Suprapubic skin (tissue), 4 donors: ENCODE results near the gene DMRT1. TPM values are rescaled to one million over a fixed set of nuclear protein-coding genes. Genes with fewer than 3 reads are reported as not detected.
A peak's percentile ranks its signal among the peaks of the same experiment; 100 is the strongest.
"Not testable (repeated sequence)": the region's sequence is repeated elsewhere in the genome, so short reads cannot be mapped to it uniquely, and the experiment has no call there.

Experiments used
- DNase-seq, 2 donors: peaks; one replicate each; pipeline ENCODE4 v3.0.0-alpha.2; 2019; ENCODE audit warnings: low spot score in 2 of 2
- H3K27ac ChIP-seq: fragments of 200-600 bp; sonication (generic); one replicate; pipeline ENCODE4 v1.5.1; 2019
- H3K27me3 ChIP-seq: fragments of 200-600 bp; sonication (generic); one replicate; pipeline ENCODE4 v1.5.1; 2019
- H3K36me3 ChIP-seq: fragments of 200-600 bp; sonication (generic); one replicate; pipeline ENCODE4 v1.5.1; 2019
- H3K4me1 ChIP-seq: fragments of 200-600 bp; sonication (generic); one replicate; pipeline ENCODE4 v1.5.1; 2019
- H3K4me3 ChIP-seq: fragments of 200-600 bp; sonication (generic); one replicate; pipeline ENCODE4 v1.5.1; 2019; ENCODE audit warnings: mild to moderate bottlenecking
- H3K9me3 ChIP-seq: fragments of 200-600 bp; sonication (generic); one replicate; pipeline ENCODE4 v1.5.1; 2019
- CTCF ChIP-seq, 2 donors: fragments of 200-600 bp in 1 of 2; fragments of 450-650 bp in 1 of 2; sonication (generic) in 1 of 2; IDR thresholded peaks; one replicate each; pipeline ENCODE4 v1.5.1; 2016 to 2019; ENCODE audit warnings: antibody characterized with exemption in 2 of 2, mild to moderate bottlenecking in 1 of 2, moderate library complexity in 1 of 2
- EP300 ChIP-seq: sonication (generic); formaldehyde crosslinking; IDR thresholded peaks from one replicate; pipeline ENCODE4 v1.6.1; 2017; ENCODE audit warnings: antibody characterized with exemption
- POLR2A ChIP-seq, 2 donors: fragments of 450-650 bp; IDR thresholded peaks; one replicate each; pipeline ENCODE4 v1.6.1; 2017; ENCODE audit warnings: antibody characterized with exemption in 2 of 2, mild to moderate bottlenecking in 2 of 2, moderate library complexity in 2 of 2
- POLR2AphosphoS5 ChIP-seq, 3 donors: sonication (generic); formaldehyde crosslinking; IDR thresholded peaks; one replicate each; pipeline ENCODE4 v1.6.1; 2017; ENCODE audit warnings: antibody characterized with exemption in 3 of 3
- WGBS: methylation state at CpG from one replicate; pipeline ENCODE4 v1.1.5; 2018; 5-methylcytosine and 5-hydroxymethylcytosine counted together
- total RNA-seq, 4 donors: library from RNA; depleted of rRNA; stranded (reverse); fragments of >200 nt; gene quantifications; one replicate each; pipeline ENCODE4 v1.1.0, GENCODE V29; 2016

DMRT1 gene
- total RNA-seq, 4 donors from 2014 or later = not detected

DNA sequence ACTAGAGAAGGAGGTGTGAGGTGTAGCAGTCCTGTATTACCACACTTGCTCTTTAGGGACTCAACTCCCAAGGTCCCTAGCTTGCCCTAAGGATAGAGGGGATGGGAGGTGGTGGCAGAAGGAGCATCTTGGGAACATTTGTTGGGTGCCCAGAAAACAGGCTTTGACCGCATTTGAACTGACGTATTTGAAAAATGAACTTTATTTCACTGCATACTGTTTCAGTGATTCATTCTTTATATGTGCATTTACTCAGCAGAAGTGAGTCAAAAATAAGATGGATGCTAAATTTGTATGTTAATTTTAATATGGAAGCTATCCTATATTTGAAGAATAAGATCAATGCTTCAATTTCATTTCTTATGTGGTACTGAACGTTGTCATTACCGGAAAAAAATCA lies 153.7 kb downstream of the DMRT1 start:
- H3K36me3 ChIP-seq = no peaks in the 10 kb centered on the region
- no peak for TF ChIP-seq POLR2A (IDR thresholded peaks at IDR 0.05)
- no peak for TF ChIP-seq EP300
- TF ChIP-seq POLR2AphosphoS5 (IDR thresholded peaks at IDR 0.05) = no peak
- no peak for TF ChIP-seq CTCF (IDR thresholded peaks at IDR 0.05)
- no peak overlapping the region for H3K4me3 ChIP-seq
- H3K4me1 ChIP-seq = peaks cover 7% of the 10 kb centered on the region
- H3K27ac ChIP-seq = no peak overlapping the region
- no peaks in the 10 kb centered on the region for H3K9me3 ChIP-seq
- no peak for DNase-seq
- peaks cover 21% of the 10 kb centered on the region for H3K27me3 ChIP-seq
- 88% methylated on average over 4 of the region's 4 CpGs for WGBS

- WGBS = 35% methylated on average over 3 of the region's 3 CpGs
- Histone ChIP-seq H3K27me3 (peaks cover 16% of the 10 kb centered on the region), H3K9me3 (no peaks in the 10 kb centered on the region), H3K4me1 (peaks cover 7% of the 10 kb centered on the region), H3K36me3 (no peaks in the 10 kb centered on the region), H3K27ac (no peak overlapping the region), H3K4me3 (no peak overlapping the region)
- TF ChIP-seq EP300 = no peak
- DNase-seq = no peak
These were observed 154.3 kb downstream of the DMRT1 start for GRCh38 chr9:995781-996180.

GRCh38 chr9:998299-999110 lies 157.0 kb downstream of the DMRT1 start:
- not testable (repeated sequence) for H3K27ac ChIP-seq, H3K27me3 ChIP-seq, H3K36me3 ChIP-seq, H3K4me3 ChIP-seq, DNase-seq, H3K9me3 ChIP-seq, H3K4me1 ChIP-seq
- 71% methylated on average over 13 of the region's 55 CpGs for WGBS
- peak in 1 of 2 donors; percentile 61 for TF ChIP-seq CTCF (IDR thresholded peaks at IDR 0.05)

DNA sequence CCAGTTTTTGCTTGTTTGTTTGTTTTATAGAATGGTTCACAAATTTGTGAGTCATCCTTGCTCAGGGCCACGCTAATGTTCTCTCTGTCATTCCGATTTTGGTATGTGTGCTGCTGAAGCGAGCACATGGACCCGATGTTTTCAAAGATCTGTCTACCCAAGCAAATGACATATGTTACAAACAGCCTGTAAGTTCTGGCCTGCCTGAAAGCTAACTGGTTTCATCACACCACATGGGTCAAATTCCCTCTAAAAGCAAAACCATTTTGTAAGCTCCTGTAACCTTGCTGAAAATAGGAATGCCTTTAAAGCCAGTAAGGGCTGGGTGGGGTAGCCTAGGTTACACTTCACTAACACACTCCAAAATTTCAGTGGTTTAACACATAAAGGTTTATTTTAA lies 160.3 kb downstream of the DMRT1 start:
- Histone ChIP-seq H3K27ac (no peak overlapping the region), H3K9me3 (no peaks in the 10 kb centered on the region), H3K36me3 (no peaks in the 10 kb centered on the region), H3K4me1 (peaks cover 7% of the 10 kb centered on the region), H3K27me3 (peaks cover 3% of the 10 kb centered on the region), H3K4me3 (no peak overlapping the region)
- WGBS = 87% methylated on average over 4 of the region's 4 CpGs
- no peak for DNase-seq
- TF ChIP-seq POLR2AphosphoS5 (IDR thresholded peaks at IDR 0.05) (no peak), EP300 (no peak), CTCF (IDR thresholded peaks at IDR 0.05) (no peak)

DNA sequence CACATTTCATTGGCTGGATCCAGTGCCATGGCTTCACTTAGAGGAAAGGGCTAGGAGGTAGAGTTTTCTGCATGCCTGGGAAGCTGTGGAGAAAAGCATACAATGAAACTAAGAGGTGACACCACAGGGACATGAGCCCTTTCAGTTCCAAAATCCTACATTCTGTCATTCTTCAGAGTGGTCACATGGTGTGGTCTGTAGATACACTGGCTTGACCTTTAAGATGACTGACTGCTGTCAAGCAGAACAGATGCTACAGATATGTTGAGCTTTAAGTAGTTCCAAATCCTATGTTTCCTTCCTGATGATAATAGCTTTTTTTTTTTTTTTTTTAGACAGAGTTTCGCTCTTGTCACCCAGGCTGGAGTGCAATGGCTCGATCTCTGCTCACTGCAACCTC lies 161.2 kb downstream of the DMRT1 start:
- Histone ChIP-seq H3K9me3 (no peaks in the 10 kb centered on the region), H3K4me1 (peaks cover 7% of the 10 kb centered on the region), H3K4me3 (no peak overlapping the region), H3K27me3 (peaks cover 3% of the 10 kb centered on the region), H3K27ac (no peak overlapping the region), H3K36me3 (no peaks in the 10 kb centered on the region)
- 91% methylated on average over 2 of the region's 2 CpGs for WGBS
- TF ChIP-seq POLR2A (IDR thresholded peaks at IDR 0.05) (no peak), CTCF (IDR thresholded peaks at IDR 0.05) (no peak)
- DNase-seq = no peak
